Liver (tissue), 3 donors: ENCODE measurements around the gene CFAP410.

Experiments used
- EGR1 ChIP-seq, 2 donors: IDR thresholded peaks; 2 replicates each; pipeline ENCODE4 v1.6.1; 2016 to 2018; ENCODE audit warnings: antibody characterized with exemption in 2 of 2, low read depth in 2 of 2
- GABPA ChIP-seq, 2 donors: IDR thresholded peaks in 1 of 2; conservative IDR thresholded peaks in 1 of 2; 2 replicates each; pipeline ENCODE4 v1.6.1; 2016; ENCODE audit warnings: antibody characterized with exemption in 2 of 2, mild to moderate bottlenecking in 1 of 2, moderate library complexity in 1 of 2
- MAX ChIP-seq: IDR thresholded peaks from 2 replicates; pipeline ENCODE4 v1.6.1; 2016; ENCODE audit warnings: antibody characterized with exemption
- RAD21 ChIP-seq, 2 donors: IDR thresholded peaks; 2 replicates each; pipeline ENCODE4 v1.6.1; 2016; ENCODE audit warnings: antibody characterized with exemption in 2 of 2, mild to moderate bottlenecking in 2 of 2
- REST ChIP-seq: IDR thresholded peaks from 2 replicates; pipeline ENCODE4 v1.6.1; 2016; ENCODE audit warnings: antibody characterized with exemption, mild to moderate bottlenecking
- TAF1 ChIP-seq: conservative IDR thresholded peaks from 2 replicates; pipeline ENCODE4 v1.6.1; 2016; ENCODE audit warnings: antibody characterized with exemption, mild to moderate bottlenecking
- TF ChIP-seq, protein P1 (sequence below): IDR thresholded peaks from 2 replicates; pipeline ENCODE4 v1.6.1; 2016; ENCODE audit warnings: antibody characterized with exemption
- TF ChIP-seq, protein P2 (sequence below): fragments of 150-350 bp; IDR thresholded peaks from 2 replicates; pipeline ENCODE4 v1.5.1; 2017; ENCODE audit warnings: improper control_type of control experiment, low read depth, low read length; ENCODE audit not compliant: missing input control
- donor health status: healthy.
- donor health status: healthy.

GRCh38 chr21:44324106-44324853 lies 14.9 kb downstream of the CFAP410 start:
- TF ChIP-seq, protein P1, sequence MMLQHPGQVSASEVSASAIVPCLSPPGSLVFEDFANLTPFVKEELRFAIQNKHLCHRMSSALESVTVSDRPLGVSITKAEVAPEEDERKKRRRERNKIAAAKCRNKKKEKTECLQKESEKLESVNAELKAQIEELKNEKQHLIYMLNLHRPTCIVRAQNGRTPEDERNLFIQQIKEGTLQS: no peak
- TF ChIP-seq, protein P2, sequence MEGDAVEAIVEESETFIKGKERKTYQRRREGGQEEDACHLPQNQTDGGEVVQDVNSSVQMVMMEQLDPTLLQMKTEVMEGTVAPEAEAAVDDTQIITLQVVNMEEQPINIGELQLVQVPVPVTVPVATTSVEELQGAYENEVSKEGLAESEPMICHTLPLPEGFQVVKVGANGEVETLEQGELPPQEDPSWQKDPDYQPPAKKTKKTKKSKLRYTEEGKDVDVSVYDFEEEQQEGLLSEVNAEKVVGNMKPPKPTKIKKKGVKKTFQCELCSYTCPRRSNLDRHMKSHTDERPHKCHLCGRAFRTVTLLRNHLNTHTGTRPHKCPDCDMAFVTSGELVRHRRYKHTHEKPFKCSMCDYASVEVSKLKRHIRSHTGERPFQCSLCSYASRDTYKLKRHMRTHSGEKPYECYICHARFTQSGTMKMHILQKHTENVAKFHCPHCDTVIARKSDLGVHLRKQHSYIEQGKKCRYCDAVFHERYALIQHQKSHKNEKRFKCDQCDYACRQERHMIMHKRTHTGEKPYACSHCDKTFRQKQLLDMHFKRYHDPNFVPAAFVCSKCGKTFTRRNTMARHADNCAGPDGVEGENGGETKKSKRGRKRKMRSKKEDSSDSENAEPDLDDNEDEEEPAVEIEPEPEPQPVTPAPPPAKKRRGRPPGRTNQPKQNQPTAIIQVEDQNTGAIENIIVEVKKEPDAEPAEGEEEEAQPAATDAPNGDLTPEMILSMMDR: no peak
- no peak for TF ChIP-seq RAD21 (IDR thresholded peaks at IDR 0.05)
- no peak for TF ChIP-seq GABPA (IDR thresholded peaks at IDR 0.05 in 1 of 2, conservative IDR thresholded peaks at IDR 0.05 in 1 of 2)
- TF ChIP-seq EGR1 (IDR thresholded peaks at IDR 0.05; ENCODE audit: low read depth in 2 of 2): no peak
- TF ChIP-seq TAF1: no peak
- no peak for TF ChIP-seq MAX
- TF ChIP-seq REST: no peak
